Astrocyte (in vitro differentiated cells and primary cell): ENCODE results near the gene EAF2. TPM values are rescaled to one million over a fixed set of nuclear protein-coding genes. Genes with fewer than 3 reads are reported as not detected.

Experiments
- DNase-seq: peaks from one replicate; pipeline ENCODE4 v3.0.0-alpha.2; 2010; ENCODE audit warnings: low read depth
- FAIRE-seq: peaks from 2 replicates; lab custom pipeline; 2011; peaks lifted over from hg19 to GRCh38; lab: Jason Lieb, UNC
- H2AFZ ChIP-seq: 2 replicates; pipeline ENCODE4 v1.6.0; 2012; ENCODE audit warnings: low read depth, low read length, inconsistent platforms
- H3K27ac ChIP-seq: 2 replicates; pipeline ENCODE4 v1.5.1; 2011; ENCODE audit warnings: low read depth, low read length, inconsistent platforms
- H3K27me3 ChIP-seq: 2 replicates; pipeline ENCODE4 v1.6.0; 2011; ENCODE audit warnings: low read length, inconsistent platforms; ENCODE audit not compliant: insufficient read depth
- H3K36me3 ChIP-seq: 2 replicates; pipeline ENCODE4 v1.5.1; 2011; ENCODE audit warnings: low read length, inconsistent platforms; ENCODE audit not compliant: insufficient read depth
- H3K4me1 ChIP-seq: 2 replicates; pipeline ENCODE4 v1.5.1; 2011; ENCODE audit warnings: low read length, inconsistent platforms; ENCODE audit not compliant: insufficient read depth
- H3K4me2 ChIP-seq: 2 replicates; pipeline ENCODE4 v1.6.0; 2012; ENCODE audit warnings: low read length, inconsistent platforms
- H3K4me3 ChIP-seq: 2 replicates; pipeline ENCODE4 v1.5.1; 2011; ENCODE audit warnings: low read depth, mild to moderate bottlenecking, low read length, inconsistent platforms; ENCODE audit not compliant: insufficient read depth
- H3K79me2 ChIP-seq: 2 replicates; pipeline ENCODE4 v1.6.0; 2012; ENCODE audit warnings: mild to moderate bottlenecking, low read length, inconsistent platforms; ENCODE audit not compliant: insufficient read depth
- H3K9ac ChIP-seq: 2 replicates; pipeline ENCODE4 v1.6.0; 2012; ENCODE audit warnings: mild to moderate bottlenecking, low read length, inconsistent platforms
- H3K9me3 ChIP-seq: 2 replicates; pipeline ENCODE4 v1.5.1; 2012; ENCODE audit warnings: low read depth, mild to moderate bottlenecking, low read length, inconsistent platforms; ENCODE audit not compliant: insufficient read depth
- H4K20me1 ChIP-seq: 2 replicates; pipeline ENCODE4 v1.6.0; 2012; ENCODE audit warnings: low read length, inconsistent platforms; ENCODE audit not compliant: insufficient read depth
- H3K27ac Mint-ChIP-seq: one replicate; pipeline ENCODE4 v1.8.0; 2021; ENCODE audit warnings: mild to moderate bottlenecking, mixed read lengths; ENCODE audit not compliant: unreplicated experiment
- H3K27me3 Mint-ChIP-seq: one replicate; pipeline ENCODE4 v1.8.0; 2021; ENCODE audit warnings: low read depth, mixed read lengths; ENCODE audit not compliant: unreplicated experiment
- H3K36me3 Mint-ChIP-seq: one replicate; pipeline ENCODE4 v1.8.0; 2021; ENCODE audit warnings: low read depth, mixed read lengths; ENCODE audit not compliant: unreplicated experiment
- H3K4me1 Mint-ChIP-seq: one replicate; pipeline ENCODE4 v1.8.0; 2021; ENCODE audit warnings: low read depth, mixed read lengths; ENCODE audit not compliant: unreplicated experiment
- H3K4me3 Mint-ChIP-seq: one replicate; pipeline ENCODE4 v1.8.0; 2021; ENCODE audit warnings: mild to moderate bottlenecking, moderate library complexity, mixed read lengths; ENCODE audit not compliant: unreplicated experiment
- H3K9me3 Mint-ChIP-seq: one replicate; pipeline ENCODE4 v1.8.0; 2021; ENCODE audit warnings: mild to moderate bottlenecking, mixed read lengths; ENCODE audit not compliant: unreplicated experiment
- EZH2 ChIP-seq: IDR thresholded peaks from 2 replicates; pipeline ENCODE4 v1.6.1; 2012; ENCODE audit warnings: mild to moderate bottlenecking, low read length, inconsistent platforms; ENCODE audit not compliant: insufficient read depth
- total RNA-seq: library from RNA; stranded (reverse); gene quantifications from 2 replicates; pipeline ENCODE4 v1.2.1, GENCODE V29; 2021
- TF ChIP-seq, protein P1 (sequence below): IDR thresholded peaks from 2 replicates; pipeline ENCODE4 v1.5.1; 2011; ENCODE audit warnings: low read depth, mild to moderate bottlenecking, inconsistent platforms, low read length, moderate library complexity; ENCODE audit not compliant: insufficient read depth

The EAF2 gene
- total RNA-seq, 1 donor from 2014 or later = 1.8 TPM

DNA sequence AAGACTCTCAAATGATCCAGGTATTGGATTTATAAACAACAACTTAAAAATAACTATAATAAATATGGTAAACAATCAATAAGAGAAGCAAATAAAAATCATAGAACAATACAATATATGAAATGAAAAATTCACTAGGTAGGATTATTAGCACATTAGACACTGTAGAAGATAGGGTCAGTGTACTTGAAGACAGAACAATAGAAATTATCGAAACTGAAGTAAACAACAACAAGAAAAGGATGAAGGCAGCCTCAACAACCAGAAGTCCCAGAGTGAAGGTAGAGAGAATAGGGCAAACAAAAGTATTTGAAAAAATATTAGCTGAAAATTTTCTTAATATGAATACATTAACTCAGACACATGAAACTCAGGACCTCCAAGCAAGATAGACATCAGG is 12.0 kb upstream of the EAF2 start:
- H3K27ac Mint-ChIP-seq = no peak overlapping the region
- H2AFZ ChIP-seq = no peak overlapping the region
- no peaks in the 10 kb centered on the region for H3K27me3 Mint-ChIP-seq
- no peaks in the 10 kb centered on the region for H3K4me1 Mint-ChIP-seq
- no peaks in the 10 kb centered on the region for H3K9me3 ChIP-seq
- no peaks in the 10 kb centered on the region for H3K4me1 ChIP-seq
- H3K36me3 Mint-ChIP-seq = peaks cover 32% of the 10 kb centered on the region
- H3K4me3 Mint-ChIP-seq = no peak overlapping the region
- no peak overlapping the region for H3K4me3 ChIP-seq
- H3K36me3 ChIP-seq = peaks cover 28% of the 10 kb centered on the region
- H3K27ac ChIP-seq = no peak overlapping the region
- no peak for TF ChIP-seq EZH2
- TF ChIP-seq, protein P1, sequence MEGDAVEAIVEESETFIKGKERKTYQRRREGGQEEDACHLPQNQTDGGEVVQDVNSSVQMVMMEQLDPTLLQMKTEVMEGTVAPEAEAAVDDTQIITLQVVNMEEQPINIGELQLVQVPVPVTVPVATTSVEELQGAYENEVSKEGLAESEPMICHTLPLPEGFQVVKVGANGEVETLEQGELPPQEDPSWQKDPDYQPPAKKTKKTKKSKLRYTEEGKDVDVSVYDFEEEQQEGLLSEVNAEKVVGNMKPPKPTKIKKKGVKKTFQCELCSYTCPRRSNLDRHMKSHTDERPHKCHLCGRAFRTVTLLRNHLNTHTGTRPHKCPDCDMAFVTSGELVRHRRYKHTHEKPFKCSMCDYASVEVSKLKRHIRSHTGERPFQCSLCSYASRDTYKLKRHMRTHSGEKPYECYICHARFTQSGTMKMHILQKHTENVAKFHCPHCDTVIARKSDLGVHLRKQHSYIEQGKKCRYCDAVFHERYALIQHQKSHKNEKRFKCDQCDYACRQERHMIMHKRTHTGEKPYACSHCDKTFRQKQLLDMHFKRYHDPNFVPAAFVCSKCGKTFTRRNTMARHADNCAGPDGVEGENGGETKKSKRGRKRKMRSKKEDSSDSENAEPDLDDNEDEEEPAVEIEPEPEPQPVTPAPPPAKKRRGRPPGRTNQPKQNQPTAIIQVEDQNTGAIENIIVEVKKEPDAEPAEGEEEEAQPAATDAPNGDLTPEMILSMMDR = no peak
- H3K9ac ChIP-seq = no peak overlapping the region
- peaks cover 4% of the 10 kb centered on the region for H3K79me2 ChIP-seq
- no peaks in the 10 kb centered on the region for H3K27me3 ChIP-seq
- DNase-seq = no peak
- H4K20me1 ChIP-seq = no peaks in the 10 kb centered on the region
- H3K4me2 ChIP-seq = no peak overlapping the region
- no peak for FAIRE-seq
- H3K9me3 Mint-ChIP-seq = peaks cover 4% of the 10 kb centered on the region

DNA sequence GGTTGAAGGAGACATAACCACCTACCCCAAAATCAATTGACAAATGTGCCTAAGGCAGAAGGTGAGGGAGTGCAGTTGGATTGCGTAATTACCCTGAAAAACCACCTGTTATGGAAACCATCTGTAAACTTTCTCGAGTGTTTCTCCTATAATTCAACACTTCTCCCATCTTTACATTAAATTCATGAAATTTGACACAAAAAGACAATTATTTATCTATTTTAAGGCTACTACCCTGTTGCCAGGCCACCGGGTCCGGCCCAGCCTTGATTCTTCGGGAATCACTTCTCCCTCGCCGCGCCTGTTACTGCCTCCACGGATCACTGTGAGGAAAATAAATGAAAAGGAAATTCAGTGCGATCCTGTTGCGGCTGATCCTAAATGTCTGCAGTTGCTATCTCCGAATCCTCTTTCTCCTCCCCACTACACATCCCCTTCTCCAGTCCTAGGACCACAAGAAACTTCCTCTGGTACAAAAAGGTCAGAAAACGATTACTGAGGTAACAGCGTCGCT is 795 bp upstream of the EAF2 start:
- peak overlapping the region; percentile 72 for H3K27ac ChIP-seq
- TF ChIP-seq EZH2 = no peak
- peak overlapping the region; percentile 100 for H3K4me2 ChIP-seq
- peak overlapping the region; percentile 96 for H2AFZ ChIP-seq
- FAIRE-seq (no peak), DNase-seq (no peak)
- H3K27ac Mint-ChIP-seq = peak overlapping the region; percentile 21
- H3K27me3 ChIP-seq = no peaks in the 10 kb centered on the region
- no peaks in the 10 kb centered on the region for H3K36me3 ChIP-seq
- peaks cover 4% of the 10 kb centered on the region for H3K4me1 Mint-ChIP-seq
- no peaks in the 10 kb centered on the region for H3K9me3 Mint-ChIP-seq
- peaks cover 4% of the 10 kb centered on the region for H3K4me1 ChIP-seq
- no peaks in the 10 kb centered on the region for H3K9me3 ChIP-seq
- H3K9ac ChIP-seq = peak overlapping the region; percentile 94
- H3K79me2 ChIP-seq = peaks cover 20% of the 10 kb centered on the region
- H3K27me3 Mint-ChIP-seq = peaks cover 11% of the 10 kb centered on the region
- H4K20me1 ChIP-seq = no peaks in the 10 kb centered on the region
- peak overlapping the region; percentile 92 for H3K4me3 Mint-ChIP-seq
- H3K4me3 ChIP-seq = peak overlapping the region; percentile 81
- H3K36me3 Mint-ChIP-seq = no peaks in the 10 kb centered on the region

GRCh38 chr3:121835465-121835801 is 424 bp downstream of the EAF2 start:
- Histone ChIP-seq H3K4me1 (peaks cover 4% of the 10 kb centered on the region), H2AFZ (peak overlapping the region; percentile 96), H3K4me2 (peak overlapping the region; percentile 100), H3K4me3 (peak overlapping the region; percentile 81), H3K27ac (no peak overlapping the region), H3K9ac (peak overlapping the region; percentile 94), H3K9me3 (no peaks in the 10 kb centered on the region), H3K36me3 (no peaks in the 10 kb centered on the region), H3K27me3 (no peaks in the 10 kb centered on the region), H4K20me1 (no peaks in the 10 kb centered on the region), H3K79me2 (peaks cover 20% of the 10 kb centered on the region)
- FAIRE-seq (no peak), DNase-seq (no peak)
- H3K4me1 Mint-ChIP-seq = peaks cover 4% of the 10 kb centered on the region
- H3K27ac Mint-ChIP-seq = peak overlapping the region; percentile 45
- no peaks in the 10 kb centered on the region for H3K36me3 Mint-ChIP-seq
- TF ChIP-seq, protein P1 = no peak
- no peak for TF ChIP-seq EZH2
- H3K9me3 Mint-ChIP-seq = no peaks in the 10 kb centered on the region
- peaks cover 11% of the 10 kb centered on the region for H3K27me3 Mint-ChIP-seq
- H3K4me3 Mint-ChIP-seq = peak overlapping the region; percentile 92
